Heart right ventricle (tissue), 16 donors: Measurements from ENCODE around the gene PIWIL1. TPM values are rescaled to one million over a fixed set of nuclear protein-coding genes. Genes with fewer than 3 reads are reported as not detected.

Source experiments
- ATAC-seq, 8 donors: fragments of 200-7000 bp; cut with Tn5 transposase; one replicate each; pipeline ENCODE4 v1.9.1; 2020; ENCODE audit warnings: mild to moderate bottlenecking in 8 of 8, moderate library complexity in 8 of 8, moderate number of reproducible peaks in 1 of 8
- DNase-seq, 2 donors: peaks; one replicate each; pipeline ENCODE4 v3.0.0-alpha.2; 2020
- H3K27ac ChIP-seq, 10 donors: fragments of 200-600 bp; sonication (generic) in 2 of 10; one replicate each; pipeline versions ENCODE4 v1.5.0 to v1.8.0; 2020 to 2022; ENCODE audit warnings: mild to moderate bottlenecking in 3 of 10
- H3K27me3 ChIP-seq, 7 donors: fragments of 200-600 bp; one replicate each; pipeline ENCODE4 v1.8.0; 2021 to 2022; ENCODE audit warnings: mild to moderate bottlenecking in 2 of 7
- H3K36me3 ChIP-seq, 9 donors: fragments of 200-600 bp; sonication (generic) in 1 of 9; one replicate each; pipeline versions ENCODE4 v1.5.0 to v1.8.0; 2020 to 2022; ENCODE audit warnings: mild to moderate bottlenecking in 2 of 9
- H3K4me1 ChIP-seq, 9 donors: fragments of 200-600 bp; sonication (generic) in 1 of 9; one replicate each; pipeline versions ENCODE4 v1.5.0 to v1.8.0; 2020 to 2022; ENCODE audit warnings: mild to moderate bottlenecking in 4 of 9
- H3K4me3 ChIP-seq, 10 donors: fragments of 200-600 bp; sonication (generic) in 2 of 10; one replicate each; pipeline versions ENCODE4 v1.5.0 to v1.8.0; 2020 to 2022; ENCODE audit warnings: mild to moderate bottlenecking in 7 of 10, moderate library complexity in 2 of 10
- H3K9me3 ChIP-seq, 11 donors: fragments of 200-600 bp in 10 of 11; sonication (generic) in 2 of 11; one replicate each; pipeline versions ENCODE4 v1.5.0 to v1.8.0; 2013 to 2022; ENCODE audit warnings: mild to moderate bottlenecking in 2 of 11, control low read depth in 1 of 11, moderate library complexity in 1 of 11
- CTCF ChIP-seq, 9 donors: fragments of 200-600 bp; sonication (generic) in 2 of 9; IDR thresholded peaks; one replicate each; pipeline versions ENCODE4 v1.5.0 to v1.8.0; 2021 to 2022; ENCODE audit warnings: antibody characterized with exemption in 9 of 9, mild to moderate bottlenecking in 5 of 9, moderate library complexity in 1 of 9
- WGBS, 2 donors: extraction: QIAGEN DNeasy Blood & Tissue Kit; methylation state at CpG; one replicate each; pipeline ENCODE4 v1.1.7; 2013; ENCODE audit warnings: inconsistent platforms in 1 of 2; 5-methylcytosine and 5-hydroxymethylcytosine counted together
- intact Hi-C, 10 donors: fragments of 100-400 bp; cut with DNase I; formaldehyde crosslinking; loops; one replicate each; pipeline versions ENCODE4 v1.11.1 to v1.14.2; 2022
- polyA plus RNA-seq, 2 donors: library from polyadenylated mRNA; stranded (reverse); fragments of 200-250 nt; gene quantifications; one replicate each; pipeline ENCODE4 v1.2.3, GENCODE V29; 2013
- total RNA-seq, 10 donors: library from RNA; stranded (reverse); fragmentation: NEBNext Ultra II Directional in 3 of 10; extraction: Animal tissue kit (Norgen Biotek cat#: 25700) in 3 of 10; gene quantifications; one replicate each; pipeline versions ENCODE4 v1.2.1 to v1.2.4, GENCODE V29; 2021 to 2023
- donor health status: Arrhythmogenic right ventricular cardiomyopathy.
- donor health status: ischemic (EF 13 %, LVEDD 7.1; RV severe dilation, severe dysfunction).
- donor health status: healthy with polysubstance abuse.
- donor health status: DM: no; HTN: yes; CAD: no.
- donor health status: DM: no; HTN: no; CAD: no.
- donor health status: ischemic (EF 25% LVEDD 6.9; RV normal size, moderate dysfunction).
- donor health status: ischemic (EF 25% LVEDD 5.7; RV mildly dilated, moderate dysfunction).
- donor health status: healthy.
- donor health status: DM: yes; HTN: yes; CAD: no.
- donor health status: Ischemic cardiomyopathy.
- donor health status: ischemic (EF 35%, LVEDD 5.7; RV mildly dilated, moderate dysfunction).
- donor health status: nonischemic (EF 11% LVEDD 7.7; RV severe dilation, severe dysfunction).
- donor health status: DM: yes; HTN: yes; CAD: no.
- donor health status: PGD.
- donor health status: ischemic (EF 29% LVEDD 5.4; RV normal size, mild dysfunction).
- donor health status: nonischemic (EF 23%, LVEDD 6.1; RV moderate dilation, normal function).

Gene PIWIL1
- total and polyA plus RNA-seq, 12 donors = 0.01 TPM; not detected in 11

GRCh38 chr12:130367003-130367402 lies 29.3 kb downstream of the PIWIL1 start:
- no peak overlapping the region for H3K4me3 ChIP-seq
- H3K27ac ChIP-seq = no peak overlapping the region
- no peak for TF ChIP-seq CTCF (IDR thresholded peaks at IDR 0.05)
- H3K27me3 ChIP-seq = peaks cover 0 to 45% (median 11%) of the 10 kb centered on the region in 7 donors
- ATAC-seq (no peak), DNase-seq (no peak)
- intact Hi-C loops = no loop called here
- H3K4me1 ChIP-seq = no peaks in the 10 kb centered on the region
- H3K36me3 ChIP-seq = no peaks in the 10 kb centered on the region
- 80 to 92% methylated on average over 2 of the region's 2 CpGs for WGBS, 2 donors
- H3K9me3 ChIP-seq = no peaks in the 10 kb centered on the region

- Histone ChIP-seq H3K4me1 (no peaks in the 10 kb centered on the region), H3K9me3 (no peaks in the 10 kb centered on the region), H3K4me3 (no peak overlapping the region), H3K27ac (no peak overlapping the region), H3K27me3 (peaks cover 0 to 45% (median 11%) of the 10 kb centered on the region in 7 donors), H3K36me3 (no peaks in the 10 kb centered on the region)
- no peak for ATAC-seq
- 84 to 89% methylated on average over 13 of the region's 13 CpGs for WGBS, 2 donors
- no peak for DNase-seq
- no peak for TF ChIP-seq CTCF (IDR thresholded peaks at IDR 0.05)
- intact Hi-C loops = no loop called here
Observed at GRCh38 chr12:130367523-130367922, 29.8 kb downstream of the PIWIL1 start.

GRCh38 chr12:130369816-130370215 lies 32.1 kb downstream of the PIWIL1 start:
- intact Hi-C loops = no loop called here
- H3K4me3 ChIP-seq = no peak overlapping the region
- no peak for TF ChIP-seq CTCF (IDR thresholded peaks at IDR 0.05)
- H3K36me3 ChIP-seq = no peaks in the 10 kb centered on the region
- H3K9me3 ChIP-seq = no peaks in the 10 kb centered on the region
- H3K27me3 ChIP-seq = peaks cover 0 to 58% (median 11%) of the 10 kb centered on the region in 7 donors
- no peak for ATAC-seq
- no peaks in the 10 kb centered on the region for H3K4me1 ChIP-seq
- H3K27ac ChIP-seq = no peak overlapping the region
- 84 to 91% methylated on average over 4 of the region's 4 CpGs for WGBS, 2 donors
- no peak for DNase-seq

GRCh38 chr12:130371296-130371695 lies 33.6 kb downstream of the PIWIL1 start:
- no peak overlapping the region for H3K27ac ChIP-seq
- DNase-seq = no peak
- H3K27me3 ChIP-seq = peaks cover 0 to 58% (median 9%) of the 10 kb centered on the region in 7 donors
- TF ChIP-seq CTCF (IDR thresholded peaks at IDR 0.05) = no peak
- no peaks in the 10 kb centered on the region for H3K36me3 ChIP-seq
- no peak overlapping the region for H3K4me3 ChIP-seq
- ATAC-seq = no peak
- intact Hi-C loops = no loop called here
- 26 to 29% methylated on average over 5 of the region's 5 CpGs for WGBS, 2 donors
- H3K9me3 ChIP-seq = no peaks in the 10 kb centered on the region
- H3K4me1 ChIP-seq = no peaks in the 10 kb centered on the region
